ENCODE measurements around the gene TMEM169. TPM values are rescaled to one million over a fixed set of nuclear protein-coding genes. Genes with fewer than 3 reads are reported as not detected.
"Not testable (repeated sequence)": the region's sequence is repeated elsewhere in the genome, so short reads cannot be mapped to it uniquely, and the experiment has no call there.

The TMEM169 gene
- total RNA-seq, 4 donors from 2014 or later, result 0.41 to 6.4 (median 1.9) TPM; not detected in 1

GRCh38 chr2:216078776-216079175 is 2.9 kb upstream of the TMEM169 start:
- no peak for DNase-seq
- no peaks in the 10 kb centered on the region for H3K9me3 ChIP-seq
- intact Hi-C loops (cut with DNase I; ENCODE audit: low total_unique reads) (no loop called here), in situ Hi-C loops (cut with MboI; ENCODE audit: low pct_ligation_motif_present in 1 of 4, low pct_unique_long_range_greater_than_20kb in 1 of 4, low sequenced_read_pairs in 3 of 4) (no loop called here)
- H3K27ac ChIP-seq, result no peak overlapping the region
- H3K27me3 ChIP-seq, result no peaks in the 10 kb centered on the region
- WGBS, 2 donors (ENCODE audit: low coverage in 1 of 2), result 47 to 56% methylated on average over 1 of the region's 1 CpG
- H3K4me1 ChIP-seq, result peaks cover 3 to 40% (median 15%) of the 10 kb centered on the region in 4 donors
- H3K4me3 ChIP-seq, result no peak overlapping the region
- TF ChIP-seq POLR2A (IDR thresholded peaks at IDR 0.05), result no peak
- peak in 2 of 3 donors; percentile 27 to 58 for TF ChIP-seq POLR2AphosphoS5 (IDR thresholded peaks at IDR 0.05)
- H3K36me3 ChIP-seq, result no peaks in the 10 kb centered on the region

- WGBS, 2 donors (ENCODE audit: low coverage in 1 of 2), result 94 to 97% methylated on average over 9 to 10 of the region's 10 CpGs
- H3K4me3 ChIP-seq; H3K27me3 ChIP-seq; H3K9me3 ChIP-seq; H3K27ac ChIP-seq; intact Hi-C loops (cut with DNase I; ENCODE audit: low total_unique reads); DNase-seq; H3K36me3 ChIP-seq; in situ Hi-C loops (cut with MboI; ENCODE audit: low pct_ligation_motif_present in 1 of 4, low pct_unique_long_range_greater_than_20kb in 1 of 4, low sequenced_read_pairs in 3 of 4): not testable (repeated sequence)
- peaks cover 3 to 38% (median 15%) of the 10 kb centered on the region in 4 donors for H3K4me1 ChIP-seq
These were observed 1.7 kb upstream of the TMEM169 start for GRCh38 chr2:216080048-216080447.

GRCh38 chr2:216081012-216081411 is 707 bp upstream of the TMEM169 start:
- intact Hi-C loops (cut with DNase I; ENCODE audit: low total_unique reads), result no loop called here

GRCh38 chr2:216082117-216082711 is 495 bp downstream of the TMEM169 start:
- Histone ChIP-seq H3K36me3 (no peaks in the 10 kb centered on the region), H3K27ac (peak overlapping the region; percentile 55 to 71 (median 70)), H3K4me1 (peaks cover 3 to 27% (median 9%) of the 10 kb centered on the region in 4 donors), H3K27me3 (no peaks in the 10 kb centered on the region), H3K9me3 (no peaks in the 10 kb centered on the region), H3K4me3 (peak overlapping the region; percentile 57 to 91 (median 62))
- WGBS, 2 donors (ENCODE audit: low coverage in 1 of 2), result 15 to 16% methylated on average over 5 to 22 of the region's 22 CpGs
- intact Hi-C loops (cut with DNase I; ENCODE audit: low total_unique reads), result no loop called here
- no peak for DNase-seq
- in situ Hi-C loops (cut with MboI; ENCODE audit: low pct_ligation_motif_present in 1 of 4, low pct_unique_long_range_greater_than_20kb in 1 of 4, low sequenced_read_pairs in 3 of 4), result no loop called here
- no peak for TF ChIP-seq EP300 (IDR thresholded peaks at IDR 0.05; ENCODE audit: low read depth)
- TF ChIP-seq POLR2A (IDR thresholded peaks at IDR 0.05), result no peak
- no peak for TF ChIP-seq POLR2AphosphoS5 (IDR thresholded peaks at IDR 0.05)
- TF ChIP-seq CTCF (IDR thresholded peaks at IDR 0.05), result no peak

More at GRCh38 chr2:216081012-216081411, 707 bp upstream of the TMEM169 start:
- 19 to 20% methylated on average over 1 of the region's 1 CpG for WGBS, 2 donors (ENCODE audit: low coverage in 1 of 2)
- peak overlapping the region; percentile 58 to 71 (median 70) for H3K27ac ChIP-seq
- no peaks in the 10 kb centered on the region for H3K36me3 ChIP-seq
- H3K9me3 ChIP-seq, result no peaks in the 10 kb centered on the region
- H3K4me1 ChIP-seq, result peaks cover 3 to 28% (median 12%) of the 10 kb centered on the region in 4 donors
- peak overlapping the region; percentile 57 to 91 (median 62) for H3K4me3 ChIP-seq
- in situ Hi-C loops (cut with MboI; ENCODE audit: low pct_ligation_motif_present in 1 of 4, low pct_unique_long_range_greater_than_20kb in 1 of 4, low sequenced_read_pairs in 3 of 4), result no loop called here
- TF ChIP-seq EP300 (IDR thresholded peaks at IDR 0.05; ENCODE audit: low read depth), result no peak
- TF ChIP-seq CTCF (IDR thresholded peaks at IDR 0.05), result no peak
- TF ChIP-seq POLR2A (IDR thresholded peaks at IDR 0.05), result no peak
- TF ChIP-seq POLR2AphosphoS5 (IDR thresholded peaks at IDR 0.05), result no peak
- no peaks in the 10 kb centered on the region for H3K27me3 ChIP-seq
- DNase-seq, result no peak

GRCh38 chr2:216082805-216083204 is 1.1 kb downstream of the TMEM169 start:
- intact Hi-C loops (cut with DNase I; ENCODE audit: low total_unique reads) (no loop called here), in situ Hi-C loops (cut with MboI; ENCODE audit: low pct_ligation_motif_present in 1 of 4, low pct_unique_long_range_greater_than_20kb in 1 of 4, low sequenced_read_pairs in 3 of 4) (no loop called here)
- Histone ChIP-seq H3K4me1 (peaks cover 3 to 27% (median 9%) of the 10 kb centered on the region in 4 donors), H3K4me3 (no peak overlapping the region), H3K27ac (no peak overlapping the region), H3K36me3 (no peaks in the 10 kb centered on the region), H3K27me3 (no peaks in the 10 kb centered on the region), H3K9me3 (no peaks in the 10 kb centered on the region)
- DNase-seq, result peak; percentile 14
- 76 to 77% methylated on average over 3 of the region's 3 CpGs for WGBS, 2 donors (ENCODE audit: low coverage in 1 of 2)
- TF ChIP-seq POLR2A (IDR thresholded peaks at IDR 0.05) (no peak), POLR2AphosphoS5 (IDR thresholded peaks at IDR 0.05) (no peak), CTCF (IDR thresholded peaks at IDR 0.05) (no peak), EP300 (IDR thresholded peaks at IDR 0.05; ENCODE audit: low read depth) (no peak)

Data from transverse colon (tissue), 4 donors.